WTC11 (cell line): ENCODE data around the gene KLHDC7A.

Experiments used
- FOXP1 ChIP-seq: sonication (generic); formaldehyde crosslinking; IDR thresholded peaks from 2 replicates; pipeline ENCODE4 v1.8.0; 2022; ENCODE audit warnings: missing genetic modification reagents, mild to moderate bottlenecking, moderate library complexity, borderline replicate concordance
- FOXP4 ChIP-seq: sonication (generic); formaldehyde crosslinking; IDR thresholded peaks from 2 replicates; pipeline ENCODE4 v1.8.0; 2022; ENCODE audit warnings: mild to moderate bottlenecking, missing genetic modification reagents
- SMAD3 ChIP-seq: sonication (generic); formaldehyde crosslinking; IDR thresholded peaks from 2 replicates; pipeline ENCODE4 v1.8.0; 2022; ENCODE audit warnings: missing genetic modification reagents, mild to moderate bottlenecking, borderline replicate concordance
- USF1 ChIP-seq: sonication (generic); formaldehyde crosslinking; IDR thresholded peaks from 2 replicates; pipeline ENCODE4 v1.8.0; 2022; ENCODE audit warnings: mild to moderate bottlenecking, missing genetic modification reagents
- ZNF416 ChIP-seq: fragments of 250-450 bp; sonication (Bioruptor Pico); IDR thresholded peaks from 2 replicates; pipeline ENCODE4 v1.9.0; 2021; ENCODE audit warnings: mild to moderate bottlenecking, inconsistent platforms
- TF ChIP-seq, protein P1 (sequence below): fragments of 200-600 bp; IDR thresholded peaks from 2 replicates; pipeline ENCODE4 v1.8.0; 2022; ENCODE audit warnings: antibody characterized with exemption
- TF ChIP-seq, protein P2 (sequence below): sonication (generic); formaldehyde crosslinking; IDR thresholded peaks from 2 replicates; pipeline ENCODE4 v1.8.1; 2023; ENCODE audit warnings: mild to moderate bottlenecking, missing genetic modification reagents

DNA sequence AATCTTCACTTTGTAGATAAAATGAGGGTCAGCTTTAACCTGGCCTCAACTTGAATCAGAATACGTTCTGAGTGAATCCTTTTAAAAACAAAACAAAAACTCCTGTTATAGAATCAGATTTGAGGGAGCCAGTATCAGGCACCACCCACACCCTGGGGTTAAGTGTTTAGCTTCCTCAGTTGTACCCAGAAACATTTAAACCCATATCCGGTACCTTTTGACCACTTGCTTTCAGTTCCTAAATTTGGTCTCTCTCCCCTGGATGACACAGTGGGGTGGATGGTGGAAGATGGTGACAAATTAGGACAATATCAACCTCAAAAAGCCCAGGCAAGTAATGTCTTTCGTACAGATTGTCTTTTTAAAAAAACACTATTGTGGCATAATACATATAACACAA is 10.4 kb downstream of the KLHDC7A start:
- no peak for TF ChIP-seq USF1 (CRISPR knock-in tag)
- TF ChIP-seq, protein P1, sequence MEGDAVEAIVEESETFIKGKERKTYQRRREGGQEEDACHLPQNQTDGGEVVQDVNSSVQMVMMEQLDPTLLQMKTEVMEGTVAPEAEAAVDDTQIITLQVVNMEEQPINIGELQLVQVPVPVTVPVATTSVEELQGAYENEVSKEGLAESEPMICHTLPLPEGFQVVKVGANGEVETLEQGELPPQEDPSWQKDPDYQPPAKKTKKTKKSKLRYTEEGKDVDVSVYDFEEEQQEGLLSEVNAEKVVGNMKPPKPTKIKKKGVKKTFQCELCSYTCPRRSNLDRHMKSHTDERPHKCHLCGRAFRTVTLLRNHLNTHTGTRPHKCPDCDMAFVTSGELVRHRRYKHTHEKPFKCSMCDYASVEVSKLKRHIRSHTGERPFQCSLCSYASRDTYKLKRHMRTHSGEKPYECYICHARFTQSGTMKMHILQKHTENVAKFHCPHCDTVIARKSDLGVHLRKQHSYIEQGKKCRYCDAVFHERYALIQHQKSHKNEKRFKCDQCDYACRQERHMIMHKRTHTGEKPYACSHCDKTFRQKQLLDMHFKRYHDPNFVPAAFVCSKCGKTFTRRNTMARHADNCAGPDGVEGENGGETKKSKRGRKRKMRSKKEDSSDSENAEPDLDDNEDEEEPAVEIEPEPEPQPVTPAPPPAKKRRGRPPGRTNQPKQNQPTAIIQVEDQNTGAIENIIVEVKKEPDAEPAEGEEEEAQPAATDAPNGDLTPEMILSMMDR, result no peak
- no peak for TF ChIP-seq FOXP1 (CRISPR knock-in tag)
- TF ChIP-seq, protein P2, sequence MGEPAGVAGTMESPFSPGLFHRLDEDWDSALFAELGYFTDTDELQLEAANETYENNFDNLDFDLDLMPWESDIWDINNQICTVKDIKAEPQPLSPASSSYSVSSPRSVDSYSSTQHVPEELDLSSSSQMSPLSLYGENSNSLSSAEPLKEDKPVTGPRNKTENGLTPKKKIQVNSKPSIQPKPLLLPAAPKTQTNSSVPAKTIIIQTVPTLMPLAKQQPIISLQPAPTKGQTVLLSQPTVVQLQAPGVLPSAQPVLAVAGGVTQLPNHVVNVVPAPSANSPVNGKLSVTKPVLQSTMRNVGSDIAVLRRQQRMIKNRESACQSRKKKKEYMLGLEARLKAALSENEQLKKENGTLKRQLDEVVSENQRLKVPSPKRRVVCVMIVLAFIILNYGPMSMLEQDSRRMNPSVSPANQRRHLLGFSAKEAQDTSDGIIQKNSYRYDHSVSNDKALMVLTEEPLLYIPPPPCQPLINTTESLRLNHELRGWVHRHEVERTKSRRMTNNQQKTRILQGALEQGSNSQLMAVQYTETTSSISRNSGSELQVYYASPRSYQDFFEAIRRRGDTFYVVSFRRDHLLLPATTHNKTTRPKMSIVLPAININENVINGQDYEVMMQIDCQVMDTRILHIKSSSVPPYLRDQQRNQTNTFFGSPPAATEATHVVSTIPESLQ (CRISPR knock-in tag), result no peak
- no peak for TF ChIP-seq FOXP4 (CRISPR knock-in tag)
- no peak for TF ChIP-seq ZNF416 (CRISPR knock-in tag)
- TF ChIP-seq SMAD3 (CRISPR knock-in tag), result no peak
